HG03439 (cell line): ENCODE results near the gene COMT.
"Not testable (repeated sequence)": the region's sequence is repeated elsewhere in the genome, so short reads cannot be mapped to it uniquely, and the experiment has no call there.

Experiments
- ATAC-seq: cut with Tn5 transposase; IDR thresholded peaks from one replicate; pipeline ENCODE4 v1.9.1; 2021; ENCODE audit warnings: mild to moderate bottlenecking, moderate library complexity; ENCODE audit not compliant: unreplicated experiment

Gene COMT

GRCh38 chr22:19928207-19928606 is 13.4 kb upstream of the COMT start:
- ATAC-seq = no peak

DNA sequence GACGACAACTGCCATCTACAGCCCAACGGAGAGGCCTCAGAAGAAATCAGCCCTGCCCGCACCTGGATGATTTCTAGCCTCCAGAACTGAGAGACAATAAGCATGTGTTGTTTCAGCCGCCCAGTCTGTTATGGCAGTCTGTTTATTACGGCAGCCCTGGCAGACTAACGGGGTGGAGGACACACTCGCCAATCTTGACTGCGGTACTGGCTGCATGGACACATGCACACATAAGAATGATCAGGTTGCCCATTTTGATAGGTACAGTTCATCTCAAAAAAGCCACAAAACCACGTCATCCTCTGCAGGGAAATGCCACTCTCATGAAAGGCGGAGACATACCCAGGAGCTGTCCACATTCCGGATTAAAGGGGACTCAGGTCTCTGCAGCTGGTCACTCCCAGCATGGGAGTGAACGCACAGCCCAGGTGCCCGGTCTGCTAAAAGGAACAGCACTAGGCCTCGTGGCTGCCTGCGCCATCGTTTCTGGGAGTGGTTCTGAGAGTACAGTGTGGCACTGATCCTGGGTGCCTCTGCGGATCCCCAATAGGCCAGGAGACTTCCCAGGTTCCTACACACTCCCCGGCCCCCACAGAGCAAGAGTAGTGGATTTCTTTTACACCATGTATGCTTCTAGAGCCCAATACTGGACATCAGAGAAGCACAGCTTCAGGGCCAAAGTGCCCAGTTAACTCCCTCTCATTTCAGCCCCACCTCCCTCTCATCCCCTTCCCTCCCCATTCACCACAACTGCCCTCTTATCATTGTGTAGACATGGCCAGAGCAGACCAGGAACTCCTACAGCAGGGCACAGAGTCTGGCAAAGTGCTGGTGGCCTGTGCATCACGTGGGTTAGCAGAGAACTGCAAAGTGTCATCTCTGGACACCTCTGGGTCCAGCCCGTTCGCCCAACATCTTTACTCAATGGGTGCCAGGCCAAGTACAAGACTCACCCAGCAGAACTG is 11.7 kb upstream of the COMT start:
- no peak for ATAC-seq

DNA sequence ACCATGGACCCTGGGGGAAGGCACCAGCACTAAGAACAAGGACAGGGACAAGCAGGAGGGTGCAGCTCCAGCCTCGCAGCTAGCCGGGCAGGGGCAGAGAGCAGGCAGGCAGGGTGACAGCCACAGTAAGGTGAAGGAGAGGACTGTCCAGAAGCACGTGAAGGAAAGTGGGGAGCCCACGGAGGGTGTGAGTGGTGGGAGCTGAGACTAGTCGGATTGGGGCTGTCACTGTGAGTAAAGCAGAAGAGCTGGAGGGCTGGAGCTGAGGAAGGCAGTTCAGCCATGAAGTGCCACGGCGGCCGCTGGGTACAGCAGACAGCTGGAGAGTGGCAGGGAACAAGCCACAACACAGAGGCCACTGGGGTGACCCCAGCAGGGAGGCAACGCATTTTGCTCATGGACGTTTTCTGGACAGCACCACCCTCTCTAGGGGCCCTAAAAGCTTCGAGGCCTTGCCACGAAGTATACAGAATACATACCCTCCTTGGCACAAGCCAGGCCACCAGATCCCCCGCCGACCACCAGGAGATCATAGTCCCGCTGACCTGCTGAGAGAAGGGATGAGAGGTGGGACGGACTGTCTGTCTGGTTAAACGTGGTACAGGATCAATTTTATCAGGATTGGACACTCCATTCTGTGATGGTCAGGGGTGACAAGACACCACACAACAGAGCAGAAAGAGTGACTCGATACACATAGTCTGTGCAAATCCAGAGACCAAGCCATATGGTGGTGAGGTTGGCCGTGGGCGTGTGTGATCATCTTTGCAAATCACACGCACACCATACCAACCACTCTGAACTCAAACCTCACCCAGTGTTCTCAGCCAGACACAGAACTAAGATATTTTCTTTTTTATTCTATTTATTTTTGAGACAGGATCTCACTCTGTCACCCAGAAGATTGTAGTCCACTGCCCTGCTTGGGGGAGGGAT is 10.8 kb upstream of the COMT start:
- no peak for ATAC-seq

GRCh38 chr22:19931514-19931913 is 10.1 kb upstream of the COMT start:
- no peak for ATAC-seq

DNA sequence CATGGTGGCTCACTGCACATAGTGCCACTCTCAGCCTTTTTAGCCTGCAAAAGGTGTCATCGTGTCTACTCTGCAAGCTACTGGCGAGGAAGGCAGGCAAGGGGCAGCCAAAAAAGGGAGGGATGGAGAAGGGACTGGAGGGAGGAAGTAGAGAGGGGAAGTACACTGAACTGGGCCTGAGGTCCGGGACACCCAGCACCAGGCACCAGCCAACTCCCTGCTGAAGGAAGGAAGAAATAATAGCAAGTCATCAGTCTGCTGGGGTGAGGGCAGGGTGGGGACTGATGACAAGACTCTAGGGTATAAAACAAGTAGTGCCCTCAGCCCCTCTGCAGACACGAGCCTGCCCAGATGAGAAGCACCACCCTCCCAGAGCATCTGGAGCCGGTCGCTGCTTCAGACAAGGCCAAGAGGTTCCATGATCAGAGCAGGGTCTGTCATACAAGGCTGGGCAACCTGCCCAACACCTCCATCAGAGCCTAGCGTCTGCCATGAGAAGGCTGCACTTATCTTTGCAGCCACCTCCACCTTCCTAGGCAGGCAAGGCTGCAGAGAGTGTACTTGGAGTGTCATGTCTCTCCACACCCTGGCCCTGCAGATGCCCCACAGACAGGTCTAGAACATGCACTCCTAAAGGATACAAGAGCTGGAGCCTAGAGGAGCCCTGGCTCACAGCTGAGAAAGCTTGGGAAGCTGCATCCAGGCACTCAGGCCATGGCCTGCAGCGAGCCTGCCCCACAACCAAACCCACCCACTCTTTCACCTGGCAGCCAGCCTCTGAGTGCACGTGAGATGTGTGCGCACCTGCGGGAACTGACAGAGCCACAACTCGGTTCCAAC is 9.0 kb upstream of the COMT start:
- ATAC-seq = no peak

DNA sequence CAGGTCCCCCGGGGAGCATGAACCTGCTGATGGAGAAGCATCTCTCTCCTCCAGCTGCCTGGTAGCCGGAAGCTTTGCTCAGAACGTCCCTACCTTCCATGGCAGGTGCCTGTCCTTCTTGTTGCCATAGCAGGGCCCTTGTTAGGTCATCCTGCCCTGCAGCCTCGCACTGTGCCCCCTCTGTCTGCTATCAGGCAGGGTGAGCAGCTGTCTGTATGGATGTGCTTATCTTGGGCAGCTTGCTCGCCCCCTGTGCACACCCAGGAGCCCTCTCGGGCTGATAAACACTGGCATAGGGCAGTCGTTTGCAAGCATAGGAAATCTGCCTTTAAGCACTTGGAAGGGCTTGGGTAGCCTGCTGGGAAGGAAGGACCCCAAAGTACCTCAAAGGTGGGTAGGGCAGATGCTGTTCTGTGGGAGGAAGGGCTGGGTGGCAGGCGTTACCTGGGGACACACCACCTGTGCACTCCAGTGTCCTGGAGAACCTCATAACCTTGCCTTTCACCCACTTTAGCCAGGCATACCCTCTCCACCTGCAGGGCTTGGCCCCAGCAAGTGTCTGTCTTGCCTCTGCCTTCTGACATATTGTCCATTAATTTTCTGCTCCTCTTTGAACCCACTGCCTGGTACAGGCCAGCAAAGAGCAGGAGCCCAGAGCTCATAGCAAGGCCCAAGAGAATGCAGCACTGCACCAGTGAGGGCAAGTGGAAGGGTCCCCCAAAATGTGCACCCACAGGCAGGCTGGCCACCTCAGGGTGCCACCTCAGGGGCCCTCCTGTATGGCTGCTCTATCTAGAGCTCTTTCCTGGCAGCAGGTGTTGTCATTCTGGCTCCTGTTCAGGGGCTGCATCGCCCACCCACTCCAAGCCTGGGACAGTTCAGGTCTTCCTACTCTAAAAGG is 8.0 kb upstream of the COMT start:
- no peak for ATAC-seq

GRCh38 chr22:19935123-19935718 is 6.4 kb upstream of the COMT start:
- ATAC-seq = not testable (repeated sequence)

DNA sequence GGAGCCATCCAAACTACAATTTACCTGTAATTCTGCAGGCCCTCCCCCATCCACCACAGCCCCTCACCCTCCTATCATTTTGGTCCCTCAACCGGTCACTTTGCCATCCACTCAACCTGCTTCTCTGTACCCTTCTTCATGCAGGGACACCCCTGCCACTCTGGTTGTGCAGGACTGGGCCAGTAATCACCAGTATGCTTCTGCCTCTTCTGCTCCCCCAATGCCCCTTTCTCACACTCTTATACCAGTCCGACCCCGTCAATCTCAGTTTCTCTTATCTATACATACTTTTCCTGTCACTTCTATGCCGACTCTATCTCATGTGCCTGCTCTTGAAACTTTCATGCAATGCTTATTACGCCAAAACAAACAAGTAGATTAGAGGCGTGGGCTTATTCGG is 5.1 kb upstream of the COMT start:
- no peak for ATAC-seq

DNA sequence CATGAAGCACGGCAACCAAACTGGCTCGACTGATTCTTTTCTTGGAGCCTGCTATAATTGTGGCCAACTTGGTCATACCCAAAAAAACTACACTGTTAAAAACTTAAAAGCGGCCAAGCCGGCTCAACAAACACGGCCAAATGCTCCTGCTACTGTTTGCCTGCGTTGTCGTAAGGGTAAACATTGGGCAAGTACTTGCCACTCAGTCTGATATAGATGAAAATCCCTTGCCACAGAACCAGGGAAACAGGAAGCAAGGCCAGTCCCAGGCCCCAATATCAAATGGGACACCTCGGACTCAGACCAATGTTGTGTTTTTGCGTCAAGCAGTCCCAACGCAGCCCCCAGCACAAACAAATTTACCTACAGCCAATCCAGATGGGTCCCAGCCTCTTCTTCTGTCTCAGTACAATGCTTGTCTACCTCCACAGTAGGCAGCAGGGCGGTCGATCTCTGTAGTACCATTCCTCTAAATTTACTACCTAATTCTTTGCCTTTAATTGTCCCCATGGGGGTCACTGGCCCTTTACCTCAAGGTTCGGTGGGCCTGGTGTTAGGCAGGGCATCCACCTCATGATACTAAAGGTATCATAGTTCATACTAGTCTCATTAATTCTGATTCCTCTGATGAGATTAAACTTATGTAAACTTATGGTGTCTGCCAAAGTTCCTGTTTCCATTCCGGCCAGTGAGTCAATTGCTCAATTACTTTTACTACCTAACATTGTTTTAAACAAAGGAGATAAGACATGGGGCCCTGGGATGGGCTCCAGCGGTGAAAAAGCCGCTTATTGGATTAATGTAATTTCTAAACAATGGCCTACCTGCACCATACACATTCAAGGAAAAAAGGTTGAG is 3.7 kb upstream of the COMT start:
- no peak for ATAC-seq

- no peak for ATAC-seq
Measured at GRCh38 chr22:19940536-19941364, 822 bp upstream of the COMT start.

- ATAC-seq = no peak
Measured at GRCh38 chr22:19942157-19943081, 847 bp downstream of the COMT start.

DNA sequence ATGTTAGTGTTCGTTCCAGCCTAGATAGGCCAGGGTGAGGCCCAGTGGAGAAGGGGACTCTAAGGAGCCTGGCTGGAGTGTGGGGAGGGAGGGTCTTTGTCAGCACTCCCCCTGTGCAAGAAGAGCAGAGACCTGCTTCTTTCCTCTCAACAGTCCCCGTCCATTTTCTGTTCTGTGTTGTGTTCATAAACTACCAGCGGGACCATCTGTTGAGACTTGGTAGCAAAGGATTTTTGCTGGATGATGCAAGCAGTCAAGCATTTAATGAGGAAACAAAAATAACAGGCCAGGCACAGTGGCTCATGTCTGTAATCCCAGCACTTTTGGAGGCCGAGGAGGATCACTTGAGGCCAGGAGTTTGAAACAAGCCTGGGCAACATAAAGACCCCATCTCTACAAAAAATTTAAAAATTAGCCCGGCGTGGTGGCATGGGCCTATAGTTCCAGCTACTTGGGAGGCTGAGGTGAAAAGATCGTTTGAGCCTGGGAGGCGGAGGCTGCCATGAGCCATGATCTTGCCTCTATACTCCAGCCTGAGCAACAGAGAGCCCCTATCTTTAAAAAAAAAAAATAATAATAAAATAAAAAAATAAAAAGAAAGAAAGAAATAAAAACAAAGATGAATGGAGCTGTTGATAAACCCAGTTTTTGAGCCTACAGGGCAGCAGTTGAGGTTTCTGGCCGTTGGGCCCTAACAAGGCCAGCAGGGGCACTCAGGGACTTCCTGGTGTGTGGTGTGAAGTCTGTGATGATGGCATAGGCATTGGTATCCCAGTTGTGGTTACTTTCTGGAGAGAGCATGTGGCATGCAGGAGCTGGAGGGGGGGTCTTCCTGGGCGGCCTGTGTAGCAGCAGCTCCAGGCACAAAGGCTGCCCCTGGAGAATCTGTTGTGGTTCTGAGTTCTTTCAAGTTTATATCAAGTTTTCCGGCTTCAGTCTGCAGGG is 1.8 kb downstream of the COMT start:
- no peak for ATAC-seq

DNA sequence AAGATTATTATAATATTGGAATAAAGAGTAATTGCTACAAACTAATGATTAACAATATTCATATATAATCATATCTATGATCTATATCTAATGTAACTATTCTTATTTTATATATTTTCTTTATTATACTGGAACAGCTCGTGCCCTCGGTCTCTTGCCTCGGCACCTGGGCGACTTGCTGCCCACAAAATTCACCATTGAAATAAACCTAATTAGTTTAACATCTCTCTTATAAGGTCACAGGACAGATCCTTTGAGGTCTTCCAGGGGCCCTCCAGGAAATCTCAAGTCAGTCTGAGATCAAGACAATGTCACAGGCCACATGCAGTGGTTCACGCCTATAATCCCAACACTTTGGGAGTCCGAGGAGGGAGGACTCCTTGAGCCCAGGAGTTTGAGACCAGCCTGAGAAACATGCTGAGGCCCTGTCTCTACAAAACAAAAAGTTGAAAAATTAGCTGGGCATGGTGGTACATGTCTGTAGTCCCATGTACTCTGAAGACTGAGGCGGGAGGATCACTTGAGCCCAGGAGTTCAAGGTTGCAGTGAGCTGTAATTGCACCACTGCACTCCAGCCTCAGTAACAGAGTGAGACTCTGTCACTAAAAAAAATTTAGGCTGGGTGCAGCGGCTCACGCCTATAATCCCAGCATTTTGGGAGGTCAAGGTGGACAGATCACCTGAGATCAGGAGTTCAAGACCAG is 6.6 kb downstream of the COMT start:
- no peak for ATAC-seq

GRCh38 chr22:19951346-19951745 is 9.8 kb downstream of the COMT start:
- no peak for ATAC-seq
